Measurements from ENCODE around the gene AFM. TPM values are rescaled to one million over a fixed set of nuclear protein-coding genes. Genes with fewer than 3 reads are reported as not detected.

AFM gene
- total RNA-seq, 2 experiments from 2014 or later: not detected

Other genes with a start within 250 kb of the AFM start
- gene ANKRD17, start 222.9 kb upstream of the AFM start, total RNA-seq: 10 to 100 TPM; 31.9 to 34.1 TPM
- gene ALB, start 77.5 kb upstream of the AFM start, total RNA-seq: under 1 TPM; 0.47 to 0.63 TPM
- not detected for gene AFP, start 45.5 kb upstream of the AFM start, total RNA-seq
- under 1 TPM; 0.25 to 0.28 TPM for gene RASSF6, start 138.7 kb downstream of the AFM start, total RNA-seq